ENCODE results near the gene MRPS30.
"Not testable (repeated sequence)": the region's sequence is repeated elsewhere in the genome, so short reads cannot be mapped to it uniquely, and the experiment has no call there.

The MRPS30 gene

GRCh38 chr5:44808435-44809214, at the start of gene MRPS30:
Gene MRPS30, plus strand, starts transcription at chr5:44808947. Its CDS starts 16 bp downstream, at chr5:44808963.
- peak; percentile 85 for DNase-seq (ENCODE audit: low read depth)

DNA sequence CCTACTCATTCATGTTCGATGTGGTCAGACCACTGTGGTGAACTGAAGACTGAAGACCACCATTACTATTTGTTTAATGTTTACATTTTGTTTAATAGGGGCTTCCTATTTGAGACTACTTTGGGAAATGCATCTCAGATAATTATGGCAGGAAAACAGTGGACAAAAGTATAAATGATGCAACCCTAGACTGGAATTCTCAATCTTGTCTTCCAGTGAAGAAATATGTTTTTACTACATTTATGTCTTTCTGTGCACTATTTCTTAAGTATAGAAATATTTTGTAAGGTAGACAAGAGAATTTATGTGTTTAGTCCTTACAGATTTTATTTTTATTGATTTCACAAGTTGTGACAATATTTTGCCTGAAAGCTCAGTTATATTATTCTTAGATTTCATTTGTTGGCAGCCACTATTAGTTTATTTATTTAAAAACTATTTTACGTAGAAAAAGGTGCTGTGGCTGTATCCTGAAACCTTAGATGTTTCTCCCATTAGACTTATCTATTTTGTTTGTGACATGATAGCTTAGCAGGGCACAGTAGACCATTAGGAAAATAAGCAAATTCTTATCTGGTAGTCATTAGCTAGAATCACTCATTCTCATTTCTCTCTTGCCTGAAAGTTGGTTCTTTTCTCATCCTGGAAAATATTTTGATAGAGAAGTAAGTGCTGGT, 39.4 kb upstream of the MRPS30 start:
- no peak for DNase-seq (ENCODE audit: low read depth)

GRCh38 chr5:44769877-44770209, 38.9 kb upstream of the MRPS30 start:
- no peak for DNase-seq (ENCODE audit: low read depth)

DNA sequence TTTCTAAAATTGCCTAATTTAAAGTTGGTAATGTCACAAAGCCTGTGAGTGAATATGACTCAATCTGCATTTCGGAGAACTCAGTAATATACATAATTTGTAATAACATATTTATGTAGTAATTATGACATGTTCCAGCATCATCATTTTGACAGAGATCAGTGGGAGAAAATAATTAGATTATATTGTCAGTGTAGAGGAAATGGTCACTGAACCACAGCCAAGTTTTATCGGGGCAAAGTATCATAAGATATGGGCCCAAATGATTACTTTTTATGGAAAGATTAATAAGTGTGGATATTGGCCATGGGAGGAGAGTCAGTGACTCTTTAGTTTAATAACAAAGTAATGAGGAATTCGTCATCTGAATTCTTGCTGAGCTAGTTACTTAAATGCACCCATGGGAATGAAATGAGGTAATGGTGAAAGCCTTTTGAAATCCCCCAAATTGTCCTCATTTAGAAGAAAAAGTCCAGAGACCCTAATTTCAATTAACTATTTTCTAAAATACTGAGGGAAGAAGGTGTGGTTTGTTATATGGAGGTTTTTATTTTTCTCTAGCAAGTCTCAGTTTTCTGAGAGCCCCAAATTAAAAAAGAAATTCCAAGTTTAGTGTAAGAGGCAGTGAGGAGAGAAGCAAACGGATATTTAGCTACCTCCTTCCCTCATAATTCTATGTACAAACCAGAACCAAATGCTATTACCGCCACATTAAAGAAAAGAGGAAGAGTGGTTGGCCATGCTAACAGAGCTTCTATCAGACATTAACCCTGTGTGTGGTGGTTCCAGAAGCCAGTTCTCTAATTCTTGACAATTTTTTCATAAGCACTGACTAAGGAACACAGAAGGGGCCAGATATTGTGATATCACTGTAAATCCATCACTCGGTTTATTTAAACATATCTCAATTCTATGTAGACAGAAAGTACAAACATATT, 37.7 kb upstream of the MRPS30 start:
- DNase-seq (ENCODE audit: low read depth): no peak

GRCh38 chr5:44772397-44772796, 36.4 kb upstream of the MRPS30 start:
- DNase-seq (ENCODE audit: low read depth): not testable (repeated sequence)

GRCh38 chr5:44774279-44774880, 34.4 kb upstream of the MRPS30 start:
- no peak for DNase-seq (ENCODE audit: low read depth)

- DNase-seq (ENCODE audit: low read depth): no peak
Measured at GRCh38 chr5:44779167-44779566, 29.6 kb upstream of the MRPS30 start.

DNA sequence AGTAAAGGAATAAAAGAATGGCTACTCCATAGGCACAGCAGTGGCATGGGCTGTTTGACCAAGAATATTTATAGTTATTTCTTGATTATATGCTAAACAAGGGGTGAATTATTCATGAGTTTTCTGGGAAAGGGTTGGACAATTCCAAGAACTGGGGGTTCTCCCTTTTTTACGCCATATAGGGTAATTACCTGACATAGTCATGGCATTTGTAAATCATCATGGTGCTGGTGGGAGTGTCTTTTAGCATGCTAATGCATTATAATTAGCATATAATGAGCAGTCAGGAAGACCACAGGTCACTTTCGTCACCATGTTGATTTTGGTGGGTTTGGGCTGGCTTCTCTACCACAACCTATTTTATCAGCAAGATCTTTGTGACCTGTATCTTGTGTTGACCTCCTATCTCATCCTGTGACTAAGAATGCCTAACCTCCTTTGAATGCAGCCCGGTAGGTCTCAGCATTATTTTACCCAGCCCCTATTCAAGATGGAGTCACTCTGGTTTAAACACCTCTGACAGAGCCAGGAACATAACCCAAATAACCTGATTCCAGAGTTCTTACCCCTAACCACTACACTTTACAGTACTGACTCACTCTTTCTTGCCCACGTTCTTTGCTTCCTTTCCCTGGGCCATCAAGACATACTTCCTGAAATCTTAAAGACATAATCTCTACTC, 25.0 kb upstream of the MRPS30 start:
- DNase-seq (ENCODE audit: low read depth): no peak

DNA sequence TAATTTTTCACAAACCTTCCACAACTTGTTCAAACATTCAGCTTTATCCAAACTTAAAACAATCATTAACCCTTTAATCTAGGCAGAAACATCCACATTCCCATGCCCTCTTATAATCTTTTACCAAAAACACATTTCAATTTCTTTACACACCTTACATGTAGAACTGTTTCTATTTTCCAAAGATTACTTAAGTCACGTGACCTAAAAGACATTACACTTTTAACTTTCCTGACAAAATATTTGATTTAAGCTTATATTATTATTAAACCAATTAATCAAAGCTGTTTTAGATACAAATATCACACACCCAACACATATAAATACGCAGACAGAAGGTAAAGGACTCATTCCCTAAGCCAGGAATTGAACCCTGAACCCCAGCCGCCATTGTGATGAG, 21.0 kb upstream of the MRPS30 start:
- DNase-seq (ENCODE audit: low read depth): no peak

GRCh38 chr5:44789372-44789995, 19.3 kb upstream of the MRPS30 start:
- DNase-seq (ENCODE audit: low read depth): not testable (repeated sequence)

GRCh38 chr5:44792031-44792673, 16.6 kb upstream of the MRPS30 start:
- DNase-seq (ENCODE audit: low read depth): not testable (repeated sequence)

GRCh38 chr5:44794371-44794770, 14.4 kb upstream of the MRPS30 start:
- no peak for DNase-seq (ENCODE audit: low read depth)

DNA sequence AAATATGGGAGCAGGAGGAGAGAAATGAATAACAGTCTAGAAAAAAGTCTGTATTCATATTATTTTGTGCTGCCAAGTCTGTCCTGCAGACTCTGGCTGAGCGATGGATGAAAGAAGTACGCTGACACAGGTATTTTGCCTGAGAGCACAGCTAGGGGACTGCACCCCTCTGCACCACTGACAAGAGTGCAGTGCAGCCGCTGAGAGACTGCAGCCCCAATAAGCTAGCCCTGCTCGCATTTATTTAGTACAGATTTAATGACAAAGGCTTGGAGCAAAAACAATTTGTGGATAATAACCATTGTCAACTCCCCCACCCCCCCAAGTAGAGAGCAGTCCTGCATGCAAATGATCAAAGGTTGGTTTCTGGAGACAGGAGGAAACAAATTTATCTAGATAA, 13.3 kb upstream of the MRPS30 start:
- no peak for DNase-seq (ENCODE audit: low read depth)

GRCh38 chr5:44797841-44798240, 10.9 kb upstream of the MRPS30 start:
- DNase-seq (ENCODE audit: low read depth): no peak

DNA sequence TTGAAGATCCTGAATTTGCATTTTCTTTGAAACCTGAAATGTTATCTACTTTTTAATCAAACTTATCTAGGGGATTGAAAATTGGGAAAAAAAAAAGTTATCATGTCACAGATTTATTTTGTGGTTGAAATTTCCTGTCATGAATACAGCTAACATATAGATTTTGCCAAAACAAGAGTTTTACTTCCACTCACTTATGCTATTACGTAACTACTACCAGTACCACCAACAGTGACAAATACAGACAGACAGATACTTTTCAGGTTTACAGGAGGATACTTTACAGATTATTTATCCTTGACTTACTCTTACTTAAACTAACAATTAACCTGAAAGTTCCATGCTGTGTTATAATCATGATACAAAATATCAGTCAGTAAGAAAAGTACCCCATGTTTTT, 6.8 kb upstream of the MRPS30 start:
- DNase-seq (ENCODE audit: low read depth): no peak

DNA sequence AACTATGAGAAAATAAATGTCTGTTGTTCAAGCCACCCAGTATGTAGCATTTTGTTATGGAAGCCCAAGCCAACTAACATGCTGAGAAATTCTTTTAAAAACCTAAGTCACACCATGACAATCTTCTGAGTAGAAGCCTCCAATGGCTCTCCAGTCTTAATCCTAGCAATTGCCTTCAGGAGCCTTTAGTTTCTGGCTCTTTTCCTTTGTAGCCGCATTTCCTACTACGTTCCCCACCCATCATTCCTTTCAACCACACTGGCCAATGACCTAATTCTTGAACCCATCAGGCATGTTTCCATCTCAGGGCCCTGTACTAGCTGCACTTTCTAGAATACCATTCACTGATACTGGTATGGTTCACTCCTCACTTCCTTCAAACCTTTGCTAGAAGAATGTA, 2.1 kb upstream of the MRPS30 start:
- no peak for DNase-seq (ENCODE audit: low read depth)

DNA sequence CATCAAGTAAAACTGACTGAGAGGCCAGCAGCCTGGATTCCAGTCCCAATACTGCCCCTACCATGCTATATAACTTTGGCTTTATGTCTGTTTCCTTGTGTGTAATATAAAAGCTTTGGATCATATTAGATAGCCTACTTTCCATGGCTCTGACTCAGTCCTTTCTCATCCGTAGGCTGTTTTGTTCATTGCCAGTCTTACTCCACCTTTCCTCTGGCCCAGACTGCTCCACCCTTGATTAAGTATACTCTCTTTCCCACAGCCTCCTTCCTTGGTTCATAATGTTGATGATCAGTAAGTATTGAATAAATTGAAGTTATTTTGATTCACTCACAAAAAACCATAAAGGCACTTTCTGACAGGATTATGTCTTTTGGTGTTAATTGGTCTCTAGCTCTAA, 1.5 kb upstream of the MRPS30 start:
- no peak for DNase-seq (ENCODE audit: low read depth)

DNA sequence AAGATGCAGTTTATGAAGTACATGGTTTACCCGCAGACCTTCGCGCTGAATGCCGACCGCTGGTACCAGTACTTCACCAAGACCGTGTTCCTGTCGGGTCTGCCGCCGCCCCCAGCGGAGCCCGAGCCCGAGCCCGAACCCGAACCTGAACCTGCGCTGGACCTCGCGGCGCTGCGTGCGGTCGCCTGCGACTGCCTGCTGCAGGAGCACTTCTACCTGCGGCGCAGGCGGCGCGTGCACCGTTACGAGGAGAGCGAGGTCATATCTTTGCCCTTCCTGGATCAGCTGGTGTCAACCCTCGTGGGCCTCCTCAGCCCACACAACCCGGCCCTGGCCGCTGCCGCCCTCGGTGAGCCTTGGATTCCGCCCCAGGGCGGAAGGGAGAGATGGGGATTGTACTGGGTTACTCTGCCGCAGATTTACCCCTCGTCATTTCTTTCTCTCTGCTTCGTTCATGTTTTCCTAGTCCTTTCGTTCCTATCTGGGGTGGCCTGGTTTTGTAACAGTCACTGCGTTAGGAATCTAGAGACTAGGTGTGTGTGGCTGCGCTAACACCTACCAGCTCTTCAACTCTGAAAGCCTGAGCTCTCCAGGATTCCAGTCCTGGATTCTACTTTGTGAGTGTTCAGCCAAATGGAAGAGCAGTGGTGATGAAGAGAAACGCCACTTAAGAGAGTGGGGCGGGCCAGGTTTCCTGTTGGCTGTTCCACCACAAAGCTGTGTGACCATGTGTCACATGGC, 638 bp downstream of the MRPS30 start:
- DNase-seq (ENCODE audit: low read depth): peak; percentile 8

GRCh38 chr5:44809956-44810420, 1.2 kb downstream of the MRPS30 start:
- DNase-seq (ENCODE audit: low read depth): no peak

- no peak for DNase-seq (ENCODE audit: low read depth)
Measured at GRCh38 chr5:44814761-44815160, 6.0 kb downstream of the MRPS30 start.
